ENCODE data around the gene BIVM.

The BIVM gene, protein sequence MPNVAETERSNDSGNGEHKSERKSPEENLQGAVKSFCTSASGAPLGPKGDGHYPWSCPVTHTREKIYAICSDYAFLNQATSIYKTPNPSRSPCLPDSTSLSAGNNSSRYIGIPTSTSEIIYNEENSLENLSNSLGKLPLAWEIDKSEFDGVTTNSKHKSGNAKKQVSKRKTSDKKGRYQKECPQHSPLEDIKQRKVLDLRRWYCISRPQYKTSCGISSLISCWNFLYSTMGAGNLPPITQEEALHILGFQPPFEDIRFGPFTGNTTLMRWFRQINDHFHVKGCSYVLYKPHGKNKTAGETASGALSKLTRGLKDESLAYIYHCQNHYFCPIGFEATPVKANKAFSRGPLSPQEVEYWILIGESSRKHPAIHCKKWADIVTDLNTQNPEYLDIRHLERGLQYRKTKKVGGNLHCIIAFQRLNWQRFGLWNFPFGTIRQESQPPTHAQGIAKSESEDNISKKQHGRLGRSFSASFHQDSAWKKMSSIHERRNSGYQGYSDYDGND

DNA sequence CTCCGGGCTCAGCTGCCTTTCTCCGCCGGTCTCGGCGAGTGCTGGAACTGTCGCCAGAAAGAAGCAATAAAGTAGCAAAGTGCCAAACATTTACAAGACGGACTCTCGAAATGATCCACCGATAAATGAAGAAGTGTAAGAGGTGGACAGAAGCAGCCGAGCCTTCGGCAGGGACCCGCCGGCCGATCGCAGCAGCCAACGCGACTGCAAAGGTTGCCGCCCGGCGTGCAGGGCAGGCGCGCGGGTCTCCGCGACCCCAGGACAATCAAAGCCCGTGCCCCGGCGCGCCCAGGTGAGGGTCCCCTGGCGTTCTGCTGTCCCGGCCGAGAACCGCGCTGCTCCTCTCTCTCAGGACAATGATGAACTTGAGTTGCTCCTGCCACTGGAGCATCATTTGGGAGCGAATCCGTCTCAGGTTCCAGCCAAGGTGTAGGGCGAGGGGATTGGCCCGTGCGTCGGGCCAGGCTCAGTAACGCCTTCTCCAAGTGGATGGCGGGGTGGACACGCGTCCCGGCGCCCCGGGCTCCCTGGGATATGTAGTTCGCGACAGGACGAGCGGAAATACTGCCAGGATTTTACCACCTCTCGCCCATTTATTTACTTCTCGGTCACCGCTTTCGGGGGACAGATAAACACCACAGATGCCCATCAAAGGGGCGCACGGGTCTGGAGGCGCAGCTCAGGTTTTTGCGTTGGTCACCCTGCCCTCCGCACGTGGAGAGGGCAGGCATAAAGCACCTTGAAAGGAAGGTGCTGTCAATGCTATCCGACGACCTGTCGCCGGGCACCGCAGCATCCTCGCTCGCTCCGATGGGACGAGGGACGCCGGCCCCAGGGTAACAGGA, at the start of gene BIVM, which contains the start of gene POGLUT2:
Gene BIVM (plus strand): TSS at position 539 of the 845 bp plus-strand sequence. CDS start 8,149 bp downstream, outside the sequence.
Gene POGLUT2 (minus strand): TSS at position 396 of the 845 bp plus-strand sequence. CDS start 306 bp downstream, at position 90.
- Mint-ChIP-seq H3K27me3 (peaks cover 30% of the 10 kb centered on the region), H3K4me3 (peak within 1 kb of the TSS; percentile 86), H3K27ac (peak within 1 kb of the TSS; percentile 70), H3K9me3 (no peaks in the 10 kb centered on the region), H3K36me3 (ENCODE audit: low read depth) (peaks cover 7% of the 10 kb centered on the region), H3K4me1 (ENCODE audit: low read depth) (peaks cover 25% of the 10 kb centered on the region)
- intact Hi-C loops (cut with micrococcal nuclease): loop anchor here (1.0 kb wide), 2 partner anchors 26 to 46 kb away; partner anchors contain the start of gene TEX30

GRCh38 chr13:102751886-102752285, 47.0 kb upstream of the BIVM start:
- intact Hi-C loops (cut with micrococcal nuclease): no loop called here
- Mint-ChIP-seq H3K4me3 (no peak overlapping the region), H3K4me1 (ENCODE audit: low read depth) (no peaks in the 10 kb centered on the region), H3K9me3 (peaks cover 10% of the 10 kb centered on the region), H3K27me3 (no peaks in the 10 kb centered on the region), H3K27ac (no peak overlapping the region), H3K36me3 (ENCODE audit: low read depth) (no peaks in the 10 kb centered on the region)

GRCh38 chr13:102757006-102757405, 41.9 kb upstream of the BIVM start:
- Mint-ChIP-seq H3K27ac (no peak overlapping the region), H3K4me1 (ENCODE audit: low read depth) (no peaks in the 10 kb centered on the region), H3K4me3 (no peak overlapping the region), H3K36me3 (ENCODE audit: low read depth) (no peaks in the 10 kb centered on the region), H3K27me3 (no peaks in the 10 kb centered on the region), H3K9me3 (no peaks in the 10 kb centered on the region)
- intact Hi-C loops (cut with micrococcal nuclease): no loop called here

DNA sequence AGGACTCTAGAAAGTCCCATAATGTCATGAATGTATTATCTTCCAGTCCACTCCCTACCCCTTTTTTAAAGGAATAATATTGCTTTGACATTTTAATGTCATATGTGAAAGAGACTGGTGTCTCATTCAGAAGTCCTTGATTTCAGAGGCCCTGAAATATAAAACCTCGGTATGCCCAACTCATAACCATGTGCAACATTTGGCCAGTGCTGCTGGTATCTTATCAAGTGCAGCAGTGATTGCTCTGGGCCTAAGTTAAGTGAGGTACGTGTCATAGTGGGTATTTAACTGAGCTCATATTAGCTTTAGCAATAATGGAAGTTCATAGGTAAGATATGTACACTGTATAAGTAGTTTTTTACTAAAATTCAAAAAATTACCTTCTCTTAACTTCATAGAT, 40.1 kb upstream of the BIVM start:
- intact Hi-C loops (cut with micrococcal nuclease): no loop called here
- H3K4me3 Mint-ChIP-seq: no peak overlapping the region
- no peaks in the 10 kb centered on the region for H3K36me3 Mint-ChIP-seq (ENCODE audit: low read depth)
- no peaks in the 10 kb centered on the region for H3K4me1 Mint-ChIP-seq (ENCODE audit: low read depth)
- H3K27ac Mint-ChIP-seq: no peak overlapping the region
- no peaks in the 10 kb centered on the region for H3K9me3 Mint-ChIP-seq
- no peaks in the 10 kb centered on the region for H3K27me3 Mint-ChIP-seq

GRCh38 chr13:102761071-102761470, 37.8 kb upstream of the BIVM start:
- Mint-ChIP-seq H3K27me3 (no peaks in the 10 kb centered on the region), H3K9me3 (no peaks in the 10 kb centered on the region), H3K4me1 (ENCODE audit: low read depth) (no peaks in the 10 kb centered on the region), H3K4me3 (no peak overlapping the region), H3K27ac (no peak overlapping the region), H3K36me3 (ENCODE audit: low read depth) (no peaks in the 10 kb centered on the region)
- intact Hi-C loops (cut with micrococcal nuclease): no loop called here

DNA sequence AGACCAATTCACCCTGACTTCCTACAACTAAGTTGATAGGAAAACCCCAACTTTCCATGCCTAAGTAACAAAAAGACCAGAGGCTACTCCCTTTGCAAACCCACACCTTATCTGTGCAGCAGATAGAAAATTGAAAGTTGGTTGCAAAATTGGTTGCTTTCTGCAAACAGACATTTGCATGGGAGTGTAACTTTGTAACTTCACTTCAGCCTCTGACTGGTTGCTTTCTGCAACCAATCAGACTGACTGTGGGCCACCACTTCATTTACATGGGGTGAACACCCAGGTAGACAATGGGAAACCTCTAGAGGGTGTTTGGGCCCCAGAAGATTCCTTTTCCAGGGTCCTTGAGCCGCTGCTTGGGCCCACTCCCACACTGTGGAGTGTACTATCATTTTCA, 35.2 kb upstream of the BIVM start:
- peaks cover 10% of the 10 kb centered on the region for H3K36me3 Mint-ChIP-seq (ENCODE audit: low read depth)
- H3K4me1 Mint-ChIP-seq (ENCODE audit: low read depth): no peaks in the 10 kb centered on the region
- no peak overlapping the region for H3K27ac Mint-ChIP-seq
- no peaks in the 10 kb centered on the region for H3K9me3 Mint-ChIP-seq
- H3K27me3 Mint-ChIP-seq: no peaks in the 10 kb centered on the region
- intact Hi-C loops (cut with micrococcal nuclease): no loop called here
- no peak overlapping the region for H3K4me3 Mint-ChIP-seq

DNA sequence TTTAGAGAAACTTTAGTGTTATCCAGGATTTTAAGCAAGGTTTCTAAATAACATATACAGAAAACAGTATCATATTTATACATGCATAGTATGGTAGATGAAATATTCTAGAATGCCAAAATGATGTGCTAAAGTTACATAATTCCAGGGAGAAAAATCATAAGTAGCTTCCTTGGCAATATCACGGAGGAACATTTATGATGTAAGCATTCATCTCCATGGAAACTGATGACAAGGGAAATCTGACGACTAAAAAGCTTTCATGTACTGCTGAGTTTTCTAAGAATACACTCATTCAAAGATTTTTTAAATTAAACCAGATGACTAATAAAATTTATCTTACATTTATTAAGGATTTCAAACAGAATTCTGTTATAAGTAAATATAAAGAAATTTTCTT, 30.0 kb upstream of the BIVM start:
- no peaks in the 10 kb centered on the region for H3K9me3 Mint-ChIP-seq
- peaks cover 34% of the 10 kb centered on the region for H3K4me1 Mint-ChIP-seq (ENCODE audit: low read depth)
- H3K27me3 Mint-ChIP-seq: no peaks in the 10 kb centered on the region
- intact Hi-C loops (cut with micrococcal nuclease): no loop called here
- H3K36me3 Mint-ChIP-seq (ENCODE audit: low read depth): peaks cover 22% of the 10 kb centered on the region
- no peak overlapping the region for H3K4me3 Mint-ChIP-seq
- H3K27ac Mint-ChIP-seq: no peak overlapping the region

GRCh38 chr13:102769679-102770078, 29.2 kb upstream of the BIVM start:
- Mint-ChIP-seq H3K4me1 (ENCODE audit: low read depth) (peaks cover 42% of the 10 kb centered on the region), H3K27ac (no peak overlapping the region), H3K4me3 (no peak overlapping the region), H3K9me3 (no peaks in the 10 kb centered on the region), H3K27me3 (no peaks in the 10 kb centered on the region), H3K36me3 (ENCODE audit: low read depth) (peaks cover 25% of the 10 kb centered on the region)
- intact Hi-C loops (cut with micrococcal nuclease): loop anchor here (10.0 kb wide), 1 partner anchor 85 kb away; no protein-coding TSS in a partner anchor

GRCh38 chr13:102770435-102770834, 28.5 kb upstream of the BIVM start:
- Mint-ChIP-seq H3K36me3 (ENCODE audit: low read depth) (peaks cover 25% of the 10 kb centered on the region), H3K4me1 (ENCODE audit: low read depth) (peaks cover 47% of the 10 kb centered on the region), H3K27ac (no peak overlapping the region), H3K9me3 (no peaks in the 10 kb centered on the region), H3K4me3 (no peak overlapping the region), H3K27me3 (no peaks in the 10 kb centered on the region)
- intact Hi-C loops (cut with micrococcal nuclease): loop anchor here (10.0 kb wide), 1 partner anchor 86 kb away; no protein-coding TSS in a partner anchor

DNA sequence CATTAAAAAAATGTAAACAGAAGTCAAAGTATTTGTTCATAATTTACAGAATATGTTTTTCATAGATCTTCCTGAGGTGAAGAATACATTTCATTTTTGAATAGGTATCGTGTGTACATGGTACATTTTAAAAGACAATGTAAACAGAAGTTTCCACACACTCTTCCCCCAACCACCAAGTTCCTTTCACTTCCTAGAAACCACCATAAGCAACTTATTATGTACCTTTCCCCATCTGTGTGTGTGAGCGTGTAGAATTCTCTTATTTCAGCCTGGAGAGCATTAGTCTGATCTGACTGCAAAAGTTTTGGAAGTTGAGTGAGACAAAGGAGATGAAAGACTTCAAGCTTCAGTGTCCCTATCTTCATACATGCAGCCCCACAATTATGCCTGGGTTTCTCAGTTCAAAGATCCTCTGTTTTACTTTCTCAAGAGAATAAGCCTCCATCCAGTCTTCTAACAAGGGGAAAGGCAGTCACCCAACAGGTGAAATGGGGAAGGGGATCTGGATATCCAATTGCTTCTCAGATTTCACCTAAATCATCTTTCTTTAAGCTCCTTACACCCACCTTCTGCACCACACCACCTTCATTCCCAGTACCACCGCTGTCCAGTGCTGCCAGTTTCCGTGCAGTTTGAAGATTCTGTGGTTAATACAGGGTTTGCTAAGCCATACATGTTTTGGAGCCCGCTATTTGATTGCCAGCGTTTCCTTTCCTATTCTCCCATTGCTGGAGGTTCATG, 27.4 kb upstream of the BIVM start:
- H3K9me3 Mint-ChIP-seq: no peaks in the 10 kb centered on the region
- peaks cover 47% of the 10 kb centered on the region for H3K4me1 Mint-ChIP-seq (ENCODE audit: low read depth)
- H3K27ac Mint-ChIP-seq: no peak overlapping the region
- intact Hi-C loops (cut with micrococcal nuclease): loop anchor here (2.0 to 10.0 kb wide), 2 partner anchors 87 to 175 kb away; partner anchors contain the start of gene TPP2
- no peak overlapping the region for H3K4me3 Mint-ChIP-seq
- H3K36me3 Mint-ChIP-seq (ENCODE audit: low read depth): peaks cover 22% of the 10 kb centered on the region
- H3K27me3 Mint-ChIP-seq: no peaks in the 10 kb centered on the region

GRCh38 chr13:102772042-102772425, 26.9 kb upstream of the BIVM start:
- H3K9me3 Mint-ChIP-seq: no peaks in the 10 kb centered on the region
- intact Hi-C loops (cut with micrococcal nuclease): loop anchor here (2.0 to 10.0 kb wide), 2 partner anchors 87 to 175 kb away; partner anchors contain the start of gene TPP2
- peaks cover 47% of the 10 kb centered on the region for H3K4me1 Mint-ChIP-seq (ENCODE audit: low read depth)
- peak overlapping the region; percentile 79 for H3K4me3 Mint-ChIP-seq
- H3K27me3 Mint-ChIP-seq: no peaks in the 10 kb centered on the region
- H3K27ac Mint-ChIP-seq: no peak overlapping the region
- H3K36me3 Mint-ChIP-seq (ENCODE audit: low read depth): peaks cover 17% of the 10 kb centered on the region

- H3K9me3 Mint-ChIP-seq: no peaks in the 10 kb centered on the region
- no peaks in the 10 kb centered on the region for H3K27me3 Mint-ChIP-seq
- H3K4me3 Mint-ChIP-seq: peak within 1 kb of the TSS; percentile 79
- peaks cover 47% of the 10 kb centered on the region for H3K4me1 Mint-ChIP-seq (ENCODE audit: low read depth)
- H3K36me3 Mint-ChIP-seq (ENCODE audit: low read depth): peaks cover 15% of the 10 kb centered on the region
- peak within 1 kb of the TSS; percentile 84 for H3K27ac Mint-ChIP-seq
- intact Hi-C loops (cut with micrococcal nuclease): loop anchor here (1.0 to 10.0 kb wide), 4 partner anchors 26 to 177 kb away; partner anchors contain the start of genes BIVM, ERCC5 and TPP2
Measured at GRCh38 chr13:102773441-102774213, 25.3 kb upstream of the BIVM start, which contains the start of gene TEX30. TEX30 (minus strand) TSS chr13:102773786; CDS start chr13:102770026, 3,760 bp downstream.

All from dendritic cell treated with granulocyte-macrophage colony-stimulating factor and Interleukin-4, amounts not matched to agents 40 ng/mL and 50 ng/mL, for 4 days (primary cell).